PC-3 (cell line): Measurements from ENCODE around the gene ERMARD. TPM values are rescaled to one million over a fixed set of nuclear protein-coding genes. Genes with fewer than 3 reads are reported as not detected.

Experiments used
- ATAC-seq: fragments of 200-7000 bp; cut with Tn5 transposase; 2 replicates; pipeline ENCODE4 v1.9.1; 2020; ENCODE audit warnings: mild to moderate bottlenecking, moderate library complexity
- BruUV-seq: library from RNA; stranded (reverse); fragments of 400-500 nt; replicated peaks from 2 replicates; lab custom pipeline; 2021; lab: Mats Ljungman, UMichigan
- CTCF ChIA-PET: fragments of 300-600 bp; sonication (Branson Sonifier 250); formaldehyde crosslinking; loops from one replicate; lab custom pipeline; 2022; ENCODE audit warnings: antibody characterized with exemption; lab: Charles Lee
- POLR2A ChIA-PET: fragments of 300-600 bp; sonication (Branson Sonifier 250); formaldehyde crosslinking; loops from one replicate; lab custom pipeline; 2022; ENCODE audit warnings: antibody characterized with exemption; ENCODE audit not compliant: unreplicated experiment; lab: Charles Lee
- DNase-seq: peaks from one replicate; pipeline ENCODE4 v3.0.0-alpha.2; 2015
- H2AFZ ChIP-seq: fragments of 300-600 bp; sonication (generic); 2 replicates; pipeline ENCODE4 v1.6.0; 2016; ENCODE audit warnings: antibody characterized with exemption, low read length
- H3F3A ChIP-seq: fragments of 300-600 bp; sonication (generic); one replicate; pipeline ENCODE4 v1.6.0; 2017; ENCODE audit warnings: antibody characterized with exemption, low read length, control low read depth, mild to moderate bottlenecking; ENCODE audit not compliant: unreplicated experiment
- H3K27ac ChIP-seq: fragments of 300-600 bp; sonication (generic); 2 replicates; pipeline ENCODE4 v1.5.1; 2016; ENCODE audit warnings: mild to moderate bottlenecking, low read length
- H3K27me3 ChIP-seq: fragments of 300-600 bp; sonication (generic); 2 replicates; pipeline ENCODE4 v1.6.1; 2016; ENCODE audit warnings: low read length, mixed read lengths
- H3K36me3 ChIP-seq: fragments of 300-600 bp; sonication (generic); 2 replicates; pipeline ENCODE4 v1.6.1; 2016; ENCODE audit warnings: low read depth, mixed run types, low read length, mixed read lengths
- H3K4me1 ChIP-seq: fragments of 300-600 bp; sonication (generic); 2 replicates; pipeline ENCODE4 v1.5.1; 2016; ENCODE audit warnings: low read length; ENCODE audit not compliant: insufficient read depth
- H3K4me2 ChIP-seq: fragments of 300-600 bp; sonication (generic); 2 replicates; pipeline ENCODE4 v1.6.0; 2016; ENCODE audit warnings: low read length
- H3K4me3 ChIP-seq: fragments of 300-600 bp; sonication (generic); 2 replicates; pipeline ENCODE4 v1.5.1; 2016; ENCODE audit warnings: mild to moderate bottlenecking, low read length, mixed read lengths
- H3K79me2 ChIP-seq: fragments of 300-600 bp; sonication (generic); 2 replicates; pipeline ENCODE4 v1.6.1; 2017; ENCODE audit warnings: low read length, mixed read lengths
- H3K9ac ChIP-seq: fragments of 300-600 bp; sonication (generic); 2 replicates; pipeline ENCODE4 v1.6.0; 2016; ENCODE audit warnings: mild to moderate bottlenecking, low read length
- H3K9me2 ChIP-seq: fragments of 300-600 bp; sonication (generic); replicated peaks from 2 replicates; pipeline ENCODE4 v1.6.1; 2016; ENCODE audit warnings: mixed run types, low read length, mixed read lengths
- H3K9me3 ChIP-seq: fragments of 300-600 bp; sonication (generic); 2 replicates; pipeline ENCODE4 v1.6.1; 2016; ENCODE audit warnings: low read length, mixed read lengths
- H4K20me1 ChIP-seq: fragments of 300-600 bp; sonication (generic); 2 replicates; pipeline ENCODE4 v1.6.1; 2016; ENCODE audit warnings: low read length, mixed read lengths
- CTCF ChIP-seq: fragments of 300-600 bp; sonication (generic); conservative IDR thresholded peaks from 2 replicates; pipeline ENCODE4 v1.5.1; 2017; ENCODE audit warnings: antibody characterized with exemption, low read depth, mild to moderate bottlenecking, low read length
- EZH2 ChIP-seq: fragments of 300-600 bp; sonication (generic); IDR thresholded peaks from one replicate; pipeline ENCODE4 v1.6.1; 2017; ENCODE audit warnings: antibody characterized with exemption, mild to moderate bottlenecking, low read length; ENCODE audit not compliant: unreplicated experiment
- EZH2phosphoT487 ChIP-seq: fragments of 300-600 bp; sonication (generic); IDR thresholded peaks from 2 replicates; pipeline ENCODE4 v1.6.1; 2018; ENCODE audit warnings: mild to moderate bottlenecking, antibody characterized with exemption, low read length, borderline replicate concordance
- intact Hi-C: fragments of 100-400 bp; cut with micrococcal nuclease; formaldehyde crosslinking; loops from 2 replicates; pipeline ENCODE4 v1.9.0; 2023
- total RNA-seq: library from RNA; depleted of rRNA; stranded (reverse); fragments of >200 nt; gene quantifications from 2 replicates; pipeline ENCODE4 v1.2.3, GENCODE V29; 2014

Gene ERMARD
- total RNA-seq, 1 experiment from 2014 or later, result 16.3 TPM

- Histone ChIP-seq H2AFZ (no peak overlapping the region), H3K4me2 (no peak overlapping the region), H3K27ac (no peak overlapping the region), H3K4me3 (no peak overlapping the region), H3K36me3 (no peaks in the 10 kb centered on the region), H3K79me2 (peaks cover 9% of the 10 kb centered on the region), H3K9me2 (no peaks in the 10 kb centered on the region), H4K20me1 (no peaks in the 10 kb centered on the region), H3K9me3 (no peaks in the 10 kb centered on the region), H3K4me1 (peaks cover 3% of the 10 kb centered on the region), H3K9ac (no peak overlapping the region), H3F3A (no peaks in the 10 kb centered on the region), H3K27me3 (no peaks in the 10 kb centered on the region)
- ChIA-PET POLR2A (interaction anchor here (0.7 kb wide), 1 partner anchor 808 kb away, joined by 3 read pairs; no protein-coding TSS in a partner anchor), CTCF (no interaction called here)
- DNase-seq (no peak), ATAC-seq (no peak)
- BruUV-seq, result no TSS peak
- TF ChIP-seq CTCF, result no peak
- no peak for TF ChIP-seq EZH2
- no peak for TF ChIP-seq EZH2phosphoT487
- intact Hi-C loops, result no loop called here
Measured at GRCh38 chr6:169710009-169710408, 41.4 kb upstream of the ERMARD start.

DNA sequence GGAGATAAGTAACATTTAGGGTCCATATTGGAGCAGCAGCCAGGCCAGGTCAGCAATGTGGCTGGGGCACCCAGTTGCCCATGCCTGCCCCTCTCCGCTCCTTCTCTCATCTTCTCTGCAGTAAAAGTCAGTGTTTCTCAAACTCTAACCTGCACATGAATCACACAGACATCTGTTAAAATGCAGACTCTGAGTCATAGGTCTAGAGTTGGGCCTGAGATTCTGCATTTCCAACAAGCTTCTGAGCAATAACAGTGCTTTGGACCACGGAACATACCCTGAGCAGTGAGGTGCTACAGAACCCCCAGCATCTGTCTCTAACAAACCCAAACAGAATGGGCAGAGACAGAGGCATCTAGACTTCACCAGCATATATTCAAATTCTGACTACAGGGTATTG is 37.2 kb upstream of the ERMARD start:
- BruUV-seq, result no TSS peak
- Histone ChIP-seq H3K4me2 (no peak overlapping the region), H3K9me2 (no peaks in the 10 kb centered on the region), H3K4me1 (no peaks in the 10 kb centered on the region), H4K20me1 (no peaks in the 10 kb centered on the region), H3K9me3 (no peaks in the 10 kb centered on the region), H3K4me3 (no peak overlapping the region), H3K36me3 (no peaks in the 10 kb centered on the region), H2AFZ (no peak overlapping the region), H3K27ac (no peak overlapping the region), H3K9ac (no peak overlapping the region), H3F3A (no peaks in the 10 kb centered on the region), H3K27me3 (no peaks in the 10 kb centered on the region), H3K79me2 (0 out of 2 replicates have a peak, but pooled peaks cover 4% of the 10 kb centered on the region)
- intact Hi-C loops, result no loop called here
- ChIA-PET CTCF (interaction anchor here (0.5 kb wide), 1 partner anchor 95 kb away, joined by 4 read pairs; no protein-coding TSS in a partner anchor), POLR2A (no interaction called here)
- ATAC-seq (no peak), DNase-seq (no peak)
- no peak for TF ChIP-seq EZH2
- TF ChIP-seq EZH2phosphoT487, result no peak
- TF ChIP-seq CTCF, result no peak

- no TSS peak for BruUV-seq
- H3K27me3 ChIP-seq, result no peaks in the 10 kb centered on the region
- H3K9me3 ChIP-seq, result no peaks in the 10 kb centered on the region
- H3K9me2 ChIP-seq, result no peaks in the 10 kb centered on the region
- DNase-seq (no peak), ATAC-seq (no peak)
- no peak overlapping the region for H3K27ac ChIP-seq
- no peaks in the 10 kb centered on the region for H3F3A ChIP-seq
- 0 out of 2 replicates have a peak, but pooled peaks cover 6% of the 10 kb centered on the region for H3K79me2 ChIP-seq
- ChIA-PET POLR2A (no interaction called here), CTCF (no interaction called here)
- H3K9ac ChIP-seq, result no peak overlapping the region
- no peak overlapping the region for H2AFZ ChIP-seq
- TF ChIP-seq EZH2 (no peak), CTCF (no peak), EZH2phosphoT487 (no peak)
- no peak overlapping the region for H3K4me3 ChIP-seq
- no peaks in the 10 kb centered on the region for H3K36me3 ChIP-seq
- no peak overlapping the region for H3K4me2 ChIP-seq
- intact Hi-C loops, result no loop called here
- no peaks in the 10 kb centered on the region for H4K20me1 ChIP-seq
- H3K4me1 ChIP-seq, result no peaks in the 10 kb centered on the region
Measured at GRCh38 chr6:169714595-169714994, 36.8 kb upstream of the ERMARD start.
